Activated CD8-positive, alpha-beta T cell treated with anti-CD3 and anti-CD28 coated beads, Interleukin-2, amount 10 ng/mL, durations not matched to agents 7 days and 5 days (primary cell): Measurements from ENCODE around the gene MEGF6. TPM values are rescaled to one million over a fixed set of nuclear protein-coding genes. Genes with fewer than 3 reads are reported as not detected.

Source experiments
- ATAC-seq: fragments of 150-1000 bp; cut with Tn5 transposase; one replicate; pipeline ENCODE4 v1.10.0; 2021; ENCODE audit warnings: moderate library complexity
- CTCF ChIA-PET: fragments of 350-600 bp; sonication (Branson Sonifier 250); formaldehyde crosslinking; loops from one replicate; lab custom pipeline; 2021; ENCODE audit warnings: antibody characterized with exemption; lab: Charles Lee
- POLR2A ChIA-PET: fragments of 350-600 bp; sonication (Branson Sonifier 250); formaldehyde crosslinking; loops from one replicate; lab custom pipeline; 2021; ENCODE audit warnings: antibody characterized with exemption; lab: Charles Lee
- DNase-seq: peaks from one replicate; pipeline ENCODE4 v3.0.0-alpha.2; 2020
- H3K27ac Mint-ChIP-seq: one replicate; pipeline ENCODE4 v1.8.0; 2021; ENCODE audit warnings: mild to moderate bottlenecking, mixed read lengths
- H3K27me3 Mint-ChIP-seq: one replicate; pipeline ENCODE4 v1.8.0; 2021; ENCODE audit warnings: low read depth, mixed read lengths
- H3K36me3 Mint-ChIP-seq: one replicate; pipeline ENCODE4 v1.8.0; 2021; ENCODE audit warnings: low read depth, mixed read lengths
- H3K4me1 Mint-ChIP-seq: one replicate; pipeline ENCODE4 v1.8.0; 2021; ENCODE audit warnings: low read depth, mixed read lengths
- H3K4me3 Mint-ChIP-seq: one replicate; pipeline ENCODE4 v1.8.0; 2021; ENCODE audit warnings: mild to moderate bottlenecking, mixed read lengths
- H3K9me3 Mint-ChIP-seq: one replicate; pipeline ENCODE4 v1.8.0; 2022; ENCODE audit warnings: mixed read lengths; ENCODE audit not compliant: insufficient read depth
- total RNA-seq, 2 experiments: library from RNA; stranded (reverse); gene quantifications; one replicate each; pipeline ENCODE4 v1.2.3, GENCODE V29; 2021

The MEGF6 gene
- total RNA-seq, 2 experiments from 2014 or later = 7.1 to 8.3 TPM

- no peak overlapping the region for H3K4me3 Mint-ChIP-seq
- CTCF ChIA-PET = interaction anchor here (1.0 to 1.2 kb wide), 3 partner anchors 10 to 100 kb away, joined by 3 to 4 read pairs (median 3); no protein-coding TSS in a partner anchor
- H3K27ac Mint-ChIP-seq = no peak overlapping the region
Measured at GRCh38 chr1:3519301-3519885, 91.9 kb downstream of the MEGF6 start.

GRCh38 chr1:3518756-3519155 lies 92.6 kb downstream of the MEGF6 start:
- Mint-ChIP-seq H3K4me1 (no peaks in the 10 kb centered on the region), H3K36me3 (no peaks in the 10 kb centered on the region), H3K27ac (no peak overlapping the region), H3K27me3 (no peaks in the 10 kb centered on the region), H3K4me3 (no peak overlapping the region), H3K9me3 (no peaks in the 10 kb centered on the region)
- ATAC-seq (no peak), DNase-seq (no peak)
- CTCF ChIA-PET = interaction anchor here (1.0 to 1.2 kb wide), 6 partner anchors 11 to 110 kb away, joined by 3 to 4 read pairs (median 3); no protein-coding TSS in a partner anchor
- POLR2A ChIA-PET = no interaction called here

More at GRCh38 chr1:3519301-3519885, 91.9 kb downstream of the MEGF6 start:
- ATAC-seq (no peak), DNase-seq (no peak)
- POLR2A ChIA-PET = no interaction called here
- H3K27me3 Mint-ChIP-seq = no peaks in the 10 kb centered on the region
- no peaks in the 10 kb centered on the region for H3K36me3 Mint-ChIP-seq
- no peaks in the 10 kb centered on the region for H3K9me3 Mint-ChIP-seq
- H3K4me1 Mint-ChIP-seq = no peaks in the 10 kb centered on the region

- ATAC-seq (no peak), DNase-seq (peak; percentile 43)
- no peaks in the 10 kb centered on the region for H3K27me3 Mint-ChIP-seq
- H3K27ac Mint-ChIP-seq = no peak overlapping the region
- no peaks in the 10 kb centered on the region for H3K36me3 Mint-ChIP-seq
- POLR2A ChIA-PET = no interaction called here
- H3K4me3 Mint-ChIP-seq = no peak overlapping the region
- H3K4me1 Mint-ChIP-seq = no peaks in the 10 kb centered on the region
- no peaks in the 10 kb centered on the region for H3K9me3 Mint-ChIP-seq
- CTCF ChIA-PET = interaction anchor here (1.0 to 1.2 kb wide), 6 partner anchors 11 to 110 kb away, joined by 3 to 4 read pairs (median 3); no protein-coding TSS in a partner anchor
Measured at GRCh38 chr1:3518256-3518655, 93.1 kb downstream of the MEGF6 start.

- ChIA-PET POLR2A (no interaction called here), CTCF (interaction anchor here (1.3 kb wide), 1 partner anchor 13 kb away, joined by 3 read pairs; no protein-coding TSS in a partner anchor)
- ATAC-seq (no peak), DNase-seq (no peak)
- Mint-ChIP-seq H3K27ac (no peak overlapping the region), H3K27me3 (no peaks in the 10 kb centered on the region), H3K36me3 (no peaks in the 10 kb centered on the region), H3K9me3 (no peaks in the 10 kb centered on the region), H3K4me3 (no peak overlapping the region), H3K4me1 (no peaks in the 10 kb centered on the region)
Measured at GRCh38 chr1:3516911-3517675, 94.2 kb downstream of the MEGF6 start.

GRCh38 chr1:3516481-3516869 lies 94.8 kb downstream of the MEGF6 start:
- H3K4me3 Mint-ChIP-seq = no peak overlapping the region
- H3K27me3 Mint-ChIP-seq = no peaks in the 10 kb centered on the region
- no peaks in the 10 kb centered on the region for H3K4me1 Mint-ChIP-seq
- ChIA-PET CTCF (interaction anchor here (1.3 kb wide), 1 partner anchor 14 kb away, joined by 3 read pairs; no protein-coding TSS in a partner anchor), POLR2A (no interaction called here)
- H3K36me3 Mint-ChIP-seq = no peaks in the 10 kb centered on the region
- H3K27ac Mint-ChIP-seq = no peak overlapping the region
- H3K9me3 Mint-ChIP-seq = no peaks in the 10 kb centered on the region
- no peak for DNase-seq
- no peak for ATAC-seq

GRCh38 chr1:3515774-3516480 lies 95.4 kb downstream of the MEGF6 start:
- ATAC-seq (no peak), DNase-seq (no peak)
- no peaks in the 10 kb centered on the region for H3K4me1 Mint-ChIP-seq
- CTCF ChIA-PET = no interaction called here
- no peak overlapping the region for H3K27ac Mint-ChIP-seq
- no peak overlapping the region for H3K4me3 Mint-ChIP-seq
- no peaks in the 10 kb centered on the region for H3K9me3 Mint-ChIP-seq
- POLR2A ChIA-PET = no interaction called here
- H3K27me3 Mint-ChIP-seq = no peaks in the 10 kb centered on the region
- H3K36me3 Mint-ChIP-seq = no peaks in the 10 kb centered on the region

- H3K36me3 Mint-ChIP-seq = no peaks in the 10 kb centered on the region
- POLR2A ChIA-PET = no interaction called here
- H3K27me3 Mint-ChIP-seq = no peaks in the 10 kb centered on the region
- H3K27ac Mint-ChIP-seq = no peak overlapping the region
- H3K9me3 Mint-ChIP-seq = no peaks in the 10 kb centered on the region
- ATAC-seq = no peak
- H3K4me3 Mint-ChIP-seq = no peak overlapping the region
- no peak for DNase-seq
- CTCF ChIA-PET = no interaction called here
- H3K4me1 Mint-ChIP-seq = no peaks in the 10 kb centered on the region
Measured at GRCh38 chr1:3515272-3515671, 96.0 kb downstream of the MEGF6 start.

GRCh38 chr1:3514404-3514803 lies 96.9 kb downstream of the MEGF6 start:
- ATAC-seq (no peak), DNase-seq (no peak)
- Mint-ChIP-seq H3K27me3 (no peaks in the 10 kb centered on the region), H3K27ac (no peak overlapping the region), H3K36me3 (no peaks in the 10 kb centered on the region), H3K4me1 (no peaks in the 10 kb centered on the region), H3K4me3 (no peak overlapping the region), H3K9me3 (no peaks in the 10 kb centered on the region)
- ChIA-PET CTCF (no interaction called here), POLR2A (no interaction called here)

GRCh38 chr1:3511856-3512255 lies 99.5 kb downstream of the MEGF6 start:
- no peaks in the 10 kb centered on the region for H3K36me3 Mint-ChIP-seq
- no peaks in the 10 kb centered on the region for H3K27me3 Mint-ChIP-seq
- no peaks in the 10 kb centered on the region for H3K4me1 Mint-ChIP-seq
- H3K9me3 Mint-ChIP-seq = no peaks in the 10 kb centered on the region
- POLR2A ChIA-PET = no interaction called here
- CTCF ChIA-PET = no interaction called here
- H3K27ac Mint-ChIP-seq = no peak overlapping the region
- DNase-seq = no peak
- ATAC-seq = no peak
- H3K4me3 Mint-ChIP-seq = no peak overlapping the region

GRCh38 chr1:3511306-3511705 lies 100.0 kb downstream of the MEGF6 start:
- ATAC-seq (no peak), DNase-seq (no peak)
- POLR2A ChIA-PET = no interaction called here
- Mint-ChIP-seq H3K9me3 (no peaks in the 10 kb centered on the region), H3K27me3 (no peaks in the 10 kb centered on the region), H3K36me3 (no peaks in the 10 kb centered on the region), H3K4me3 (no peak overlapping the region), H3K27ac (no peak overlapping the region), H3K4me1 (no peaks in the 10 kb centered on the region)
- CTCF ChIA-PET = no interaction called here

GRCh38 chr1:3510956-3511250 lies 100.4 kb downstream of the MEGF6 start:
- Mint-ChIP-seq H3K36me3 (no peaks in the 10 kb centered on the region), H3K9me3 (no peaks in the 10 kb centered on the region), H3K27ac (no peak overlapping the region), H3K4me1 (no peaks in the 10 kb centered on the region), H3K27me3 (no peaks in the 10 kb centered on the region), H3K4me3 (no peak overlapping the region)
- ChIA-PET POLR2A (no interaction called here), CTCF (no interaction called here)
- ATAC-seq (no peak), DNase-seq (no peak)
